ENCODE data around the gene CRYZL1.

CRYZL1 gene

GRCh38 chr21:33542640-33543504 is 98.7 kb downstream of the CRYZL1 start, which contains the start of gene SON:
SON (plus strand) TSS chr21:33543038; CDS start chr21:33543093, 55 bp downstream.
- in situ Hi-C loops (cut with HindIII; ENCODE audit: low sequenced_read_pairs) = no loop called here

- in situ Hi-C loops (cut with HindIII; ENCODE audit: low sequenced_read_pairs) = no loop called here
Measured at GRCh38 chr21:33541756-33542639, 99.5 kb downstream of the CRYZL1 start, which contains the start of gene GART. GART (minus strand) TSS chr21:33542117; CDS start chr21:33539315, 2,802 bp downstream.

GRCh38 chr21:33541105-33541711 is 100.3 kb downstream of the CRYZL1 start:
- in situ Hi-C loops (cut with HindIII; ENCODE audit: low sequenced_read_pairs) = no loop called here

- in situ Hi-C loops (cut with HindIII; ENCODE audit: low sequenced_read_pairs) = no loop called here
Measured at GRCh38 chr21:33540711-33541104, 100.8 kb downstream of the CRYZL1 start.

GRCh38 chr21:33539616-33540015 is 101.9 kb downstream of the CRYZL1 start:
- in situ Hi-C loops (cut with HindIII; ENCODE audit: low sequenced_read_pairs) = loop anchor here (5.0 kb wide), 1 partner anchor 43 kb away; no protein-coding TSS in a partner anchor
